Measurements from ENCODE around the gene FNBP1. TPM values are rescaled to one million over a fixed set of nuclear protein-coding genes. Genes with fewer than 3 reads are reported as not detected.

FNBP1 gene
- total RNA-seq, 2 donors from 2014 or later = 71.5 to 80.3 TPM

DNA sequence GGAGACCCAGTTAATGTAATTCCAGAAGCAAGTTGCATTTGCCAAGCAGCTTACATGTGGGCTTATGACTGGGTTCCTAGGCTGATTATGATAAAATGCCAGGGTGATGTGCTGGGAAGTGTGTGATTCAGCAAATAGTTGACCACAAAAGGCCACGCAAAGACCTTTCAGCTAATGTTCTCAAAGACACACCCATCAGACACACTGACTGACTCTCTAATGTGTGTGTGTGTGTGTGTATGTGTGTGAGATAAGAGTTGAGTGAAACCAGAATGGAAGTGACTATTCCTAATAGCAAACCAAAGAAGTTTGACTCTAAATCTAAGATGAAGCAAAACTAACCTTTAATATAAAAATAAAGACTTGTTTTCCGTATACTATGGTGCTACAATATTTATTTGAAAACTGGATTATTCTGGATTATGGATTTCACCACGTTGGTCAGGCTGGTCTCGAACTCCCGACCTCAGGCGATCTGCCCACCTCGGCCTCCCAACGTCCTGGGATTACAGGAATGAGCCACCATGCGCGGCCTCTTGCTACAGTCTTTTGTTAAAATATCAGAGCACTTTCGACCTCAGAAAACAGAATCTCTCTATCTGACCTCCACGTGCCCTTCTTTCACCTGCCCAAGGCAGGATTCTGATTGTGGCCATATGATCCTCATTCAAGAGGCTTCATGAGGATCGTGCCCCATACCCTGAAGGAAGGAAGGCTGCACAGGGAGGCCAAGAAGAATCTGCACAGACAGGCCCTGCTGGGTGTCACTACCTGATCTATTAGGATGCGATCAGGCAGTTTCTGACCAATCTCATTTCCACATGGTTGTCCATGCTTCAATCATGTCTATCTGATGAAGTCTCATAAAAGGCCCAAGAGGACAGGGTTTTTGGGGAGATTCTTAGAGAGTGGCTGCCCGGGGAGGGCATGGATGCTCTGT is 132.1 kb downstream of the FNBP1 start:
- H3K27ac ChIP-seq = no peak overlapping the region

DNA sequence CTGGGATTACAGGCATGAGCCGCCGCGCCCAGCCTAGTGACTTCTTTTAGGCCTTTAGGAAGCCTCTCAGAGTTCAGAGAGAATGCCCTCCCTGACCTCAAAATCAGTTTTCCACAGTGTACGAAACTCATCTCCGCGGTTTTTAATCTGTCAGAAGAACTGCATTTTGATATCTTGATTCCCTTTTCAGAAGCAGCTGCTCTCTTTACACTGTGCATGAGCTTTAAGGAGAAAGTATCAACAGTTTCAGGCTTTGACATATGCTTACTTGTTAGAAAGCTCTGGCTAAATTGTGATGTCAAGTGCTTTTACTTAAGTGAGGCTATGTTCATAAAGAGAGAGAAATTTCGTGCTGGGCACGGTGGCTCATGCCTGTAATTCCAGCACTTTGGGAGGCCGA is 133.1 kb downstream of the FNBP1 start:
- Histone ChIP-seq H3K27me3 (replicated peaks; ENCODE audit: insufficient read depth) (no peaks in the 10 kb centered on the region), H3K36me3 (peaks cover 14% of the 10 kb centered on the region), H3K4me1 (ENCODE audit: control insufficient read depth in 1 of 2, low read depth in 2 of 2) (no peaks in the 10 kb centered on the region), H3K27ac (no peak overlapping the region), H3K4me3 (no peak overlapping the region), H3K9me3 (no peaks in the 10 kb centered on the region)
- TF ChIP-seq, protein P1, sequence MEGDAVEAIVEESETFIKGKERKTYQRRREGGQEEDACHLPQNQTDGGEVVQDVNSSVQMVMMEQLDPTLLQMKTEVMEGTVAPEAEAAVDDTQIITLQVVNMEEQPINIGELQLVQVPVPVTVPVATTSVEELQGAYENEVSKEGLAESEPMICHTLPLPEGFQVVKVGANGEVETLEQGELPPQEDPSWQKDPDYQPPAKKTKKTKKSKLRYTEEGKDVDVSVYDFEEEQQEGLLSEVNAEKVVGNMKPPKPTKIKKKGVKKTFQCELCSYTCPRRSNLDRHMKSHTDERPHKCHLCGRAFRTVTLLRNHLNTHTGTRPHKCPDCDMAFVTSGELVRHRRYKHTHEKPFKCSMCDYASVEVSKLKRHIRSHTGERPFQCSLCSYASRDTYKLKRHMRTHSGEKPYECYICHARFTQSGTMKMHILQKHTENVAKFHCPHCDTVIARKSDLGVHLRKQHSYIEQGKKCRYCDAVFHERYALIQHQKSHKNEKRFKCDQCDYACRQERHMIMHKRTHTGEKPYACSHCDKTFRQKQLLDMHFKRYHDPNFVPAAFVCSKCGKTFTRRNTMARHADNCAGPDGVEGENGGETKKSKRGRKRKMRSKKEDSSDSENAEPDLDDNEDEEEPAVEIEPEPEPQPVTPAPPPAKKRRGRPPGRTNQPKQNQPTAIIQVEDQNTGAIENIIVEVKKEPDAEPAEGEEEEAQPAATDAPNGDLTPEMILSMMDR (IDR thresholded peaks at IDR 0.05) = no peak
- no peak for DNase-seq (ENCODE audit: low spot score)
- no peak for ATAC-seq (ENCODE audit: insufficient number of reproducible peaks, low FRiP score, low read depth)

More for the DNA sequence above, 132.1 kb downstream of the FNBP1 start:
- ATAC-seq (ENCODE audit: insufficient number of reproducible peaks, low FRiP score, low read depth) (peak; percentile 56), DNase-seq (ENCODE audit: low spot score) (peak; percentile 27)
- no peak overlapping the region for H3K4me3 ChIP-seq
- H3K27me3 ChIP-seq (replicated peaks; ENCODE audit: insufficient read depth) = no peaks in the 10 kb centered on the region
- H3K36me3 ChIP-seq = peaks cover 10% of the 10 kb centered on the region
- no peaks in the 10 kb centered on the region for H3K9me3 ChIP-seq
- TF ChIP-seq, protein P1 (IDR thresholded peaks at IDR 0.05) = no peak
- H3K4me1 ChIP-seq (ENCODE audit: control insufficient read depth in 1 of 2, low read depth in 2 of 2) = no peaks in the 10 kb centered on the region

DNA sequence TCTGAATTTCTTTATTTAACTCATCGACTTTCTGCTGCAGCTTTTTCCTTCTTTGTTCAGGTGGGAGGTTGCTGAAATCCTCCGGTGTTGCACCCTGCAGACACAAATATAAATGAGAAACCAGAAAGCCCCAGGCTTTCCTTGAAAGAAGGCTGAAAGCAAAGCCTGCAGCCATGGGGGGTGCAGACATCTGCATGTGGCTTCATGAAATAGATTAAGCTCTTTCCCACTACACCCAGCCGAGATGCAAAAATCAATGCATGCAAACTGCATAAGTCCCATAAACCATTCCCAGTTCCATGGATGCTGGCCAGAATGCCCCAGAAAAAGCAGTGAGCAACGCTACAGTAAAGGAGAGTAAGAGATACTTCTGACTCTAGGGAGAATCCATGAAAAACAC is 134.1 kb downstream of the FNBP1 start:
- H3K27me3 ChIP-seq (replicated peaks; ENCODE audit: insufficient read depth) = no peaks in the 10 kb centered on the region
- ATAC-seq (ENCODE audit: insufficient number of reproducible peaks, low FRiP score, low read depth) (no peak), DNase-seq (ENCODE audit: low spot score) (no peak)
- H3K36me3 ChIP-seq = peaks cover 21% of the 10 kb centered on the region
- H3K4me1 ChIP-seq (ENCODE audit: control insufficient read depth in 1 of 2, low read depth in 2 of 2) = no peaks in the 10 kb centered on the region
- no peak overlapping the region for H3K4me3 ChIP-seq
- H3K27ac ChIP-seq = no peak overlapping the region
- H3K9me3 ChIP-seq = no peaks in the 10 kb centered on the region
- TF ChIP-seq, protein P1 (IDR thresholded peaks at IDR 0.05) = no peak

- peaks cover 27% of the 10 kb centered on the region for H3K36me3 ChIP-seq
- no peak overlapping the region for H3K27ac ChIP-seq
- H3K27me3 ChIP-seq (replicated peaks; ENCODE audit: insufficient read depth) = no peaks in the 10 kb centered on the region
- no peaks in the 10 kb centered on the region for H3K4me1 ChIP-seq (ENCODE audit: control insufficient read depth in 1 of 2, low read depth in 2 of 2)
- ATAC-seq (ENCODE audit: insufficient number of reproducible peaks, low FRiP score, low read depth) (no peak), DNase-seq (ENCODE audit: low spot score) (no peak)
- H3K9me3 ChIP-seq = no peaks in the 10 kb centered on the region
- TF ChIP-seq, protein P1 (IDR thresholded peaks at IDR 0.05) = no peak
- H3K4me3 ChIP-seq = no peak overlapping the region
Observed at GRCh38 chr9:129907201-129907600, 135.8 kb downstream of the FNBP1 start.

GRCh38 chr9:129906298-129906697 is 136.7 kb downstream of the FNBP1 start:
- no peaks in the 10 kb centered on the region for H3K4me1 ChIP-seq (ENCODE audit: control insufficient read depth in 1 of 2, low read depth in 2 of 2)
- DNase-seq (ENCODE audit: low spot score) (no peak), ATAC-seq (ENCODE audit: insufficient number of reproducible peaks, low FRiP score, low read depth) (no peak)
- no peak overlapping the region for H3K4me3 ChIP-seq
- no peak overlapping the region for H3K27ac ChIP-seq
- peaks cover 35% of the 10 kb centered on the region for H3K36me3 ChIP-seq
- TF ChIP-seq, protein P1 (IDR thresholded peaks at IDR 0.05) = no peak
- H3K9me3 ChIP-seq = no peaks in the 10 kb centered on the region
- H3K27me3 ChIP-seq (replicated peaks; ENCODE audit: insufficient read depth) = no peaks in the 10 kb centered on the region

All from thoracic aorta (tissue), 2 donors.